Colonic mucosa (tissue), 4 donors: ENCODE results near the gene MPP3. TPM values are rescaled to one million over a fixed set of nuclear protein-coding genes. Genes with fewer than 3 reads are reported as not detected.

Source experiments
- DNase-seq: peaks from one replicate; pipeline ENCODE4 v3.0.0-alpha.2; 2020
- H3K27ac ChIP-seq: fragments of 200-600 bp; one replicate; pipeline ENCODE4 v1.8.0; 2021
- H3K27me3 ChIP-seq: fragments of 200-600 bp; one replicate; pipeline ENCODE4 v1.8.0; 2021
- H3K36me3 ChIP-seq: fragments of 200-600 bp; one replicate; pipeline ENCODE4 v1.8.0; 2021
- H3K4me1 ChIP-seq: fragments of 200-600 bp; one replicate; pipeline ENCODE4 v1.8.0; 2021; ENCODE audit warnings: mild to moderate bottlenecking
- H3K4me3 ChIP-seq: fragments of 200-600 bp; one replicate; pipeline ENCODE4 v1.8.0; 2021
- H3K9ac ChIP-seq, 2 donors: one replicate each; pipeline ENCODE4 v1.7.0; 2013; ENCODE audit warnings: control low read depth in 2 of 2, low read depth in 2 of 2, low read length in 2 of 2
- H3K9me3 ChIP-seq: fragments of 200-600 bp; one replicate; pipeline ENCODE4 v1.8.0; 2021
- intact Hi-C: fragments of 100-400 bp; cut with DNase I; formaldehyde crosslinking; loops from one replicate; pipeline ENCODE4 v1.14.1; 2022
- total RNA-seq, 2 donors: library from RNA; stranded (reverse); fragmentation: NEBNext Ultra II Directional in 1 of 2; extraction: Animal tissue kit (Norgen Biotek cat#: 25700) in 1 of 2; gene quantifications; one replicate each; pipeline ENCODE4 v1.2.1, GENCODE V29; 2021
- TF ChIP-seq, protein P1 (sequence below): fragments of 200-600 bp; IDR thresholded peaks from one replicate; pipeline ENCODE4 v1.8.0; 2022; ENCODE audit warnings: antibody characterized with exemption, mild to moderate bottlenecking
- donor health status: healthy.
- donor health status: DM: no; HTN: no; CAD: no.
- donor health status: DM: no; HTN: no; CAD: no.

MPP3 gene
- total RNA-seq, 2 donors from 2014 or later: 1.9 to 3.1 TPM

DNA sequence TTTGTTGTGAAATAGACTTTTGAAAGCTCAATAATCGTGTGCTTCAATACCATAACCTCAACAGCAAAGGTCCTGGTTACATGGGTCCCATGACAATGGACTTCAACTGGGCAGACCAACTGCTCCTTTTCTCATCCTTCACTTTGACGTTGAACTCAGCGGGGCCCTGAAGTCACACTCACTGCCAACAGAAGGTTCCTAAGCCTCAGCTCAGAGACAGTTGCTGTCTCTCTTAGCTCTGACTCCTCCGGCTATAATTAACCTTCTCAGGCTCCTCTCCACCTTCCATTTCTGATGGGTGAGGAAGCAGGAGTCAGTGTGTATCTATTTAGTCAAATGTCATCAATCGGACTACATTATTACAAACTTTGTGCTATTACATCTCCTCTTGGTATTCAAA, 23.8 kb downstream of the MPP3 start:
- Histone ChIP-seq H3K4me3 (no peak overlapping the region), H3K9me3 (no peaks in the 10 kb centered on the region), H3K36me3 (no peaks in the 10 kb centered on the region), H3K27ac (no peak overlapping the region), H3K27me3 (no peaks in the 10 kb centered on the region), H3K9ac (no peak overlapping the region), H3K4me1 (no peaks in the 10 kb centered on the region)
- TF ChIP-seq, protein P1, sequence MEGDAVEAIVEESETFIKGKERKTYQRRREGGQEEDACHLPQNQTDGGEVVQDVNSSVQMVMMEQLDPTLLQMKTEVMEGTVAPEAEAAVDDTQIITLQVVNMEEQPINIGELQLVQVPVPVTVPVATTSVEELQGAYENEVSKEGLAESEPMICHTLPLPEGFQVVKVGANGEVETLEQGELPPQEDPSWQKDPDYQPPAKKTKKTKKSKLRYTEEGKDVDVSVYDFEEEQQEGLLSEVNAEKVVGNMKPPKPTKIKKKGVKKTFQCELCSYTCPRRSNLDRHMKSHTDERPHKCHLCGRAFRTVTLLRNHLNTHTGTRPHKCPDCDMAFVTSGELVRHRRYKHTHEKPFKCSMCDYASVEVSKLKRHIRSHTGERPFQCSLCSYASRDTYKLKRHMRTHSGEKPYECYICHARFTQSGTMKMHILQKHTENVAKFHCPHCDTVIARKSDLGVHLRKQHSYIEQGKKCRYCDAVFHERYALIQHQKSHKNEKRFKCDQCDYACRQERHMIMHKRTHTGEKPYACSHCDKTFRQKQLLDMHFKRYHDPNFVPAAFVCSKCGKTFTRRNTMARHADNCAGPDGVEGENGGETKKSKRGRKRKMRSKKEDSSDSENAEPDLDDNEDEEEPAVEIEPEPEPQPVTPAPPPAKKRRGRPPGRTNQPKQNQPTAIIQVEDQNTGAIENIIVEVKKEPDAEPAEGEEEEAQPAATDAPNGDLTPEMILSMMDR: no peak
- intact Hi-C loops: no loop called here
- DNase-seq: no peak

DNA sequence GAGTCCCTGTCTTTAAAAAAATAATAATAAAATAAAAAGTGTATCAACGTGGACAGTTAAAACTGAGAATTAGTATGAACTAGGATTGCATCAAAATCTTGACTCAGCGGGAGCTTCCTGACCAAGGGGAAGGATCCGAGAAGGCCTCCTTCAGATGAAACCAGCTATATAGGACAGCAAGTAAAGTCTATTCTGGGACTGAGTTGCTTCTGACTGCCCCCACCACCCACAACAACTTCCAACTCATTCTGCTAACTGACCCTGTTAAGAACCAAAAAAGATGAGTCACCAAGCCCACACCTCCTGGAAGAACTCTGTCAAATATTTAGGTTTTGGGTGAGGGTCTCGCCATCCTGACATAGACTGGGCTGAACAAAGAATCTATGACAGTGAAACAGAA, 24.9 kb downstream of the MPP3 start:
- no peak for DNase-seq
- Histone ChIP-seq H3K4me3 (no peak overlapping the region), H3K9me3 (no peaks in the 10 kb centered on the region), H3K27ac (no peak overlapping the region), H3K9ac (no peak overlapping the region), H3K27me3 (no peaks in the 10 kb centered on the region), H3K36me3 (no peaks in the 10 kb centered on the region), H3K4me1 (no peaks in the 10 kb centered on the region)
- TF ChIP-seq, protein P1: no peak
- intact Hi-C loops: no loop called here

DNA sequence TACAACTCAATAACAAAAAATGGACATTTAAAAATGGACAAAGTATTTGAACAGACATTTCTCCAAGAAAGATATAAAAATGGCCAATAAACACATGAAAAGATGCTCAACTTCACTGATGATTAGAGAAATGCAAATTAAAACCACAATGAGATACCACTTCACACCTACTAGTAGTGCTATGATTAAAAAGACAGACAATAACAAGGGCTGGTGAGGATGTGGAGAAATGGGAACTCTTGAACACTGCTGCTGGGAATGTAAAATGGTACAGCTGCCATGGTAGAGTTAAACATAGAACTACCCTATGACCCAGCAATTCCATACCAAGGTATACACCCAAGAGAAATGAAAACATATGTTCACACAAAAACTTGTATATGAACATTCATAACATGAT, 27.8 kb downstream of the MPP3 start:
- Histone ChIP-seq H3K36me3 (no peaks in the 10 kb centered on the region), H3K27ac (no peak overlapping the region), H3K9ac (no peak overlapping the region), H3K27me3 (no peaks in the 10 kb centered on the region), H3K4me3 (no peak overlapping the region), H3K4me1 (no peaks in the 10 kb centered on the region), H3K9me3 (no peaks in the 10 kb centered on the region)
- intact Hi-C loops: no loop called here
- TF ChIP-seq, protein P1: no peak
- DNase-seq: no peak

DNA sequence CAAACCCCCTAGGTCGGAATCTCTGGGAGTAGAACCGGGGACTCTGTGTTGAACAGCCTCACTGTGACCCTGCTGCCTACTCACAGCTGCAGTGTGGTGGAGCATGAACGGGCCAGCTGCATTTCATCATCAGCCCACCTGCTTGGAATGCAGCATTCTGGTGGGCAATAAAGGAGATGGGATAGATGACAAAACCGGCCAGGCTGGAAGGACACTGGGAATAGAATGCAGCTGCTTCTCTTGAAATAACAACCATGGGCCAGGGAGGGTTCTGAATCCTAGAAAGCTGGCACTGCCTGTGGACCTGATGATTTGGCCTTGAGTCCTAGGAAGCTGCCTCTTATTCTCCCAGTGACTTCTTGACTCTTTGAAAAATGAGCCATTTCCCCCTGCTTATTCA, 29.2 kb downstream of the MPP3 start:
- Histone ChIP-seq H3K4me3 (no peak overlapping the region), H3K4me1 (no peaks in the 10 kb centered on the region), H3K9me3 (no peaks in the 10 kb centered on the region), H3K27me3 (no peaks in the 10 kb centered on the region), H3K27ac (no peak overlapping the region), H3K36me3 (no peaks in the 10 kb centered on the region), H3K9ac (no peak overlapping the region)
- TF ChIP-seq, protein P1: no peak
- DNase-seq: no peak
- intact Hi-C loops: no loop called here

DNA sequence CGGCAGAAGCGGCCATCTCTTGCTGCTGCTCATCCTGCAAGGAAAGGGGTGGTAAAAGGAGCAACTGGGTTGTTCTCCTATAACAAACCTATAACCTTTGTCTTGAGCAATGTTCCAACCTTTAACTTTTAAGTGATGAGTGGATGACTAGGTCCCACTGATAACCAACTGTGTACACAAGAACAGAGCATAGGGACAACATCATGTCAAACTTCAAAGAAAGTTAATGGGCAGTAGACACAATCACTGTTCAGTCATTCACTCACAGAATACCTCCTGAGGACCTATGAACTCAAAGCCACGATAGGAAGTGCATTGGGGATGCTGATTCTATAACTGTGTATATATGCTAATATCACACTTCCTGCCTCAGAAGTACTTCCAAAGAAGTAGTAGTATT, 31.1 kb downstream of the MPP3 start:
- H3K9me3 ChIP-seq: no peaks in the 10 kb centered on the region
- no peaks in the 10 kb centered on the region for H3K27me3 ChIP-seq
- no peak for DNase-seq
- H3K27ac ChIP-seq: no peak overlapping the region
- H3K4me3 ChIP-seq: no peak overlapping the region
- intact Hi-C loops: no loop called here
- H3K36me3 ChIP-seq: no peaks in the 10 kb centered on the region
- H3K9ac ChIP-seq: no peak overlapping the region
- H3K4me1 ChIP-seq: no peaks in the 10 kb centered on the region
- TF ChIP-seq, protein P1: no peak

DNA sequence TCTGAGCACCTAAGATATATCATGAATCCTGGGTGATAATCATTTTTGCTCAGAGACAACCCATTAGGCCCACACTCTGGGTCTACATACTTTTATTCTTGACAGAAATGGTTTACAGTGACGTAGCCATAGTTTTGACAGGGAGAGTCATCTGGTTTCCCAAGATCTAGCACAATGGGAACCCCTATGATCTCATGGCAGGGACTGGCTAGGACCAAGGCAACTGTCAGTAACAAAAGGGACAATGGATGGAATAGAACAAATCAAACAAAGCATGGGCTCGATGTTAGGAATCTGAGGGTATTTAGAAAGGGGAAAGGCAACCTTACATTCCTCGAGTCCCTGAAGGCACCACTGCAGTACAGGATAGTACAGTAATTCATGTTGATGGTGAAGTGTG, 32.2 kb downstream of the MPP3 start:
- Histone ChIP-seq H3K27me3 (no peaks in the 10 kb centered on the region), H3K36me3 (no peaks in the 10 kb centered on the region), H3K4me3 (no peak overlapping the region), H3K27ac (no peak overlapping the region), H3K4me1 (no peaks in the 10 kb centered on the region), H3K9ac (no peak overlapping the region), H3K9me3 (no peaks in the 10 kb centered on the region)
- TF ChIP-seq, protein P1: no peak
- DNase-seq: no peak
- intact Hi-C loops: no loop called here
